ENCODE results near the gene STARD10.

- TF ChIP-seq, protein P1, sequence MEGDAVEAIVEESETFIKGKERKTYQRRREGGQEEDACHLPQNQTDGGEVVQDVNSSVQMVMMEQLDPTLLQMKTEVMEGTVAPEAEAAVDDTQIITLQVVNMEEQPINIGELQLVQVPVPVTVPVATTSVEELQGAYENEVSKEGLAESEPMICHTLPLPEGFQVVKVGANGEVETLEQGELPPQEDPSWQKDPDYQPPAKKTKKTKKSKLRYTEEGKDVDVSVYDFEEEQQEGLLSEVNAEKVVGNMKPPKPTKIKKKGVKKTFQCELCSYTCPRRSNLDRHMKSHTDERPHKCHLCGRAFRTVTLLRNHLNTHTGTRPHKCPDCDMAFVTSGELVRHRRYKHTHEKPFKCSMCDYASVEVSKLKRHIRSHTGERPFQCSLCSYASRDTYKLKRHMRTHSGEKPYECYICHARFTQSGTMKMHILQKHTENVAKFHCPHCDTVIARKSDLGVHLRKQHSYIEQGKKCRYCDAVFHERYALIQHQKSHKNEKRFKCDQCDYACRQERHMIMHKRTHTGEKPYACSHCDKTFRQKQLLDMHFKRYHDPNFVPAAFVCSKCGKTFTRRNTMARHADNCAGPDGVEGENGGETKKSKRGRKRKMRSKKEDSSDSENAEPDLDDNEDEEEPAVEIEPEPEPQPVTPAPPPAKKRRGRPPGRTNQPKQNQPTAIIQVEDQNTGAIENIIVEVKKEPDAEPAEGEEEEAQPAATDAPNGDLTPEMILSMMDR (IDR thresholded peaks at IDR 0.05), result no peak
- no peak for TF ChIP-seq POLR2A (IDR thresholded peaks at IDR 0.05)
Observed at GRCh38 chr11:72773696-72774095, 20.2 kb downstream of the STARD10 start.

All from testis (tissue), 2 donors.